ENCODE results near the gene FBXO4.

DNA sequence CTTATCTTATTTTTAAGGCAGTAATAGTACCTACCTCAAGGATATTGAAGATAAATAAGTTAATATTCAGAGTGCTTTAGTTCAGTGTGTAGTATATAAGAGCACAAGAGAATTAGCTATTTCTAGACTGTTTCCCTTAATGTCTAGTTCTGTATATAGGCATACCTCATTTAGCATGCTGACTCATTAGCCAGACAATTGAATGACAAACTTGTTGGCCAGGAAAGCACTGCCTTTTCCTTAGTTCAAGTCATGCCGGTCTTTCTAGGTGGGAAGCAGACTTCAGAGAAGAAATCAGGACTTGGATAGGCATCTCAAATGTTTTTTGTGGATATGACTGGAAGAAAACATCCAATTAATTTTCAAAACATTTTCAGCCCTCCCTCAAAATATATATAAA lies 3.2 kb upstream of the FBXO4 start:
- TF ChIP-seq GATA2 (IDR thresholded peaks at IDR 0.05; ENCODE audit: low read depth, low read length) (no peak), GATA3 (IDR thresholded peaks at IDR 0.05; ENCODE audit: low read depth, low read length) (no peak)
